Uterus (tissue), 4 donors: ENCODE data around the gene DLGAP3. TPM values are rescaled to one million over a fixed set of nuclear protein-coding genes. Genes with fewer than 3 reads are reported as not detected.

Experiments used
- DNase-seq, 2 donors: peaks; one replicate each; pipeline ENCODE4 v3.0.0-alpha.2; 2019 to 2020
- H3K27ac ChIP-seq, 2 donors: fragments of 200-600 bp; sonication (generic); 1 replicate in 1 of 2; 2 replicates in 1 of 2; pipeline ENCODE4 v1.5.1; 2016 to 2018
- H3K27me3 ChIP-seq, 2 donors: fragments of 200-600 bp; sonication (generic); one replicate each; pipeline ENCODE4 v1.5.1; 2018 to 2019; ENCODE audit warnings: control low read depth in 1 of 2
- H3K36me3 ChIP-seq, 2 donors: fragments of 200-600 bp; sonication (generic); one replicate each; pipeline ENCODE4 v1.5.1; 2019; ENCODE audit warnings: control low read depth in 1 of 2
- H3K4me1 ChIP-seq, 2 donors: fragments of 200-600 bp; sonication (generic); one replicate each; pipeline ENCODE4 v1.5.1; 2018 to 2019; ENCODE audit warnings: control low read depth in 1 of 2
- H3K4me3 ChIP-seq, 2 donors: fragments of 200-600 bp; sonication (generic); 1 replicate in 1 of 2; 2 replicates in 1 of 2; pipeline ENCODE4 v1.5.1; 2018 to 2019; ENCODE audit warnings: mild to moderate bottlenecking in 1 of 2
- H3K9me3 ChIP-seq, 2 donors: fragments of 200-600 bp; sonication (generic); one replicate each; pipeline ENCODE4 v1.5.1; 2019; ENCODE audit warnings: control low read depth in 1 of 2
- CTCF ChIP-seq, 4 experiments: fragments of 200-600 bp in 2 of 4; fragments of 450-650 bp in 2 of 4; sonication (generic) in 2 of 4; IDR thresholded peaks; one replicate each; pipeline ENCODE4 v1.5.1; 2016 to 2019; ENCODE audit warnings: antibody characterized with exemption in 4 of 4, mild to moderate bottlenecking in 2 of 4, moderate library complexity in 1 of 4
- POLR2A ChIP-seq, 2 donors: fragments of 450-650 bp; IDR thresholded peaks; one replicate each; pipeline ENCODE4 v1.6.1; 2016; ENCODE audit warnings: antibody characterized with exemption in 2 of 2, mild to moderate bottlenecking in 1 of 2, moderate library complexity in 1 of 2
- intact Hi-C: fragments of 100-400 bp; cut with DNase I; formaldehyde crosslinking; loops from one replicate; pipeline ENCODE4 v1.15.1; 2023; ENCODE audit warnings: low total_unique reads
- total RNA-seq, 4 donors: library from RNA; depleted of rRNA in 3 of 4; stranded (reverse); fragments of >200 nt in 3 of 4; gene quantifications; one replicate each; pipeline versions ENCODE4 v1.1.0 to v1.2.4, GENCODE V29; 2014 to 2023
- donor health status: DM: yes; HTN: yes; CAD: no.

DLGAP3 gene, protein sequence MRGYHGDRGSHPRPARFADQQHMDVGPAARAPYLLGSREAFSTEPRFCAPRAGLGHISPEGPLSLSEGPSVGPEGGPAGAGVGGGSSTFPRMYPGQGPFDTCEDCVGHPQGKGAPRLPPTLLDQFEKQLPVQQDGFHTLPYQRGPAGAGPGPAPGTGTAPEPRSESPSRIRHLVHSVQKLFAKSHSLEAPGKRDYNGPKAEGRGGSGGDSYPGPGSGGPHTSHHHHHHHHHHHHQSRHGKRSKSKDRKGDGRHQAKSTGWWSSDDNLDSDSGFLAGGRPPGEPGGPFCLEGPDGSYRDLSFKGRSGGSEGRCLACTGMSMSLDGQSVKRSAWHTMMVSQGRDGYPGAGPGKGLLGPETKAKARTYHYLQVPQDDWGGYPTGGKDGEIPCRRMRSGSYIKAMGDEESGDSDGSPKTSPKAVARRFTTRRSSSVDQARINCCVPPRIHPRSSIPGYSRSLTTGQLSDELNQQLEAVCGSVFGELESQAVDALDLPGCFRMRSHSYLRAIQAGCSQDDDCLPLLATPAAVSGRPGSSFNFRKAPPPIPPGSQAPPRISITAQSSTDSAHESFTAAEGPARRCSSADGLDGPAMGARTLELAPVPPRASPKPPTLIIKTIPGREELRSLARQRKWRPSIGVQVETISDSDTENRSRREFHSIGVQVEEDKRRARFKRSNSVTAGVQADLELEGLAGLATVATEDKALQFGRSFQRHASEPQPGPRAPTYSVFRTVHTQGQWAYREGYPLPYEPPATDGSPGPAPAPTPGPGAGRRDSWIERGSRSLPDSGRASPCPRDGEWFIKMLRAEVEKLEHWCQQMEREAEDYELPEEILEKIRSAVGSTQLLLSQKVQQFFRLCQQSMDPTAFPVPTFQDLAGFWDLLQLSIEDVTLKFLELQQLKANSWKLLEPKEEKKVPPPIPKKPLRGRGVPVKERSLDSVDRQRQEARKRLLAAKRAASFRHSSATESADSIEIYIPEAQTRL
- under 1 TPM in 1 of 4 donors, not detected in 3; 0.14 TPM for total RNA-seq

GRCh38 chr1:34929497-34929852 lies at the start of gene DLGAP3:
Gene DLGAP3 (minus strand): TSS chr1:34929650. CDS start chr1:34905383, 24,267 bp downstream.
- Histone ChIP-seq H3K9me3 (no peaks in the 10 kb centered on the region), H3K36me3 (no peaks in the 10 kb centered on the region), H3K4me1 (peaks cover 0 to 17% of the 10 kb centered on the region in 2 donors), H3K27me3 (peaks cover 15 to 39% of the 10 kb centered on the region in 2 donors), H3K4me3 (peak within 1 kb of the TSS in 1 of 2 donors; percentile 9), H3K27ac (no peak within 1 kb of the TSS)
- intact Hi-C loops: no loop called here
- DNase-seq: no peak
- TF ChIP-seq CTCF (IDR thresholded peaks at IDR 0.05): no peak
- no peak for TF ChIP-seq POLR2A (IDR thresholded peaks at IDR 0.05)

- H3K4me1 ChIP-seq: peaks cover 0 to 5% of the 10 kb centered on the region in 2 donors
- no peaks in the 10 kb centered on the region for H3K27me3 ChIP-seq
- no peaks in the 10 kb centered on the region for H3K9me3 ChIP-seq
- no peak overlapping the region for H3K27ac ChIP-seq
- no peaks in the 10 kb centered on the region for H3K36me3 ChIP-seq
- TF ChIP-seq CTCF (IDR thresholded peaks at IDR 0.05): no peak
- TF ChIP-seq POLR2A (IDR thresholded peaks at IDR 0.05): no peak
- intact Hi-C loops: no loop called here
- no peak overlapping the region for H3K4me3 ChIP-seq
- DNase-seq: no peak
Measured at GRCh38 chr1:34978921-34979320, 49.5 kb upstream of the DLGAP3 start.

GRCh38 chr1:34977858-34978257 lies 48.4 kb upstream of the DLGAP3 start:
- no peaks in the 10 kb centered on the region for H3K9me3 ChIP-seq
- intact Hi-C loops: no loop called here
- H3K36me3 ChIP-seq: no peaks in the 10 kb centered on the region
- no peak overlapping the region for H3K27ac ChIP-seq
- TF ChIP-seq CTCF (IDR thresholded peaks at IDR 0.05) (no peak), POLR2A (IDR thresholded peaks at IDR 0.05) (no peak)
- H3K4me3 ChIP-seq: no peak overlapping the region
- DNase-seq: no peak
- H3K27me3 ChIP-seq: no peaks in the 10 kb centered on the region
- no peaks in the 10 kb centered on the region for H3K4me1 ChIP-seq

DNA sequence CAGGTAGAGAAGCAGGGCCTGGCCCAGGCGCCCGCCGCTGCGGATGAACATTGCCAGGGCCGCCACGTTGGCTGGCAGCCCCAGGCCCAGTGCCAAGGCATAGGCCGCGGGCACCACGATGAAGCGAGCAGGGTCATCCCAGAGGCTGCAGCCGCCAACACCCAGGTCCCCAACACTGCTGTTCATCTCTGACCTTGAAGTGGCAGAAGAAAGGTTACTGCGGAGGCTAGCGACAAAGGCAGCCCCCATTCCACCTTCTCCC lies 47.7 kb upstream of the DLGAP3 start:
- Histone ChIP-seq H3K27me3 (no peaks in the 10 kb centered on the region), H3K9me3 (no peaks in the 10 kb centered on the region), H3K36me3 (no peaks in the 10 kb centered on the region), H3K4me1 (no peaks in the 10 kb centered on the region), H3K4me3 (no peak overlapping the region), H3K27ac (no peak overlapping the region)
- no peak for TF ChIP-seq CTCF (IDR thresholded peaks at IDR 0.05)
- no peak for TF ChIP-seq POLR2A (IDR thresholded peaks at IDR 0.05)
- intact Hi-C loops: no loop called here
- DNase-seq: no peak
